Duodenal mucosa (tissue), 2 donors: ENCODE measurements around the gene PTPRM.

ENCODE experiments used
- H3K27ac ChIP-seq: one replicate; pipeline ENCODE4 v1.7.0; 2013; ENCODE audit warnings: low read depth, low read length
- H3K27me3 ChIP-seq, 2 donors: one replicate each; pipeline ENCODE4 v1.7.0; 2013; ENCODE audit warnings: low read length in 2 of 2, control low read depth in 1 of 2; ENCODE audit not compliant: insufficient read depth in 2 of 2, control insufficient read depth in 1 of 2
- H3K36me3 ChIP-seq, 2 donors: one replicate each; pipeline ENCODE4 v1.7.0; 2013; ENCODE audit warnings: low read length in 2 of 2, control low read depth in 1 of 2; ENCODE audit not compliant: insufficient read depth in 2 of 2, control insufficient read depth in 1 of 2
- H3K4me1 ChIP-seq, 2 donors: one replicate each; pipeline ENCODE4 v1.7.0; 2013; ENCODE audit warnings: low read length in 2 of 2, control low read depth in 1 of 2; ENCODE audit not compliant: insufficient read depth in 2 of 2, control insufficient read depth in 1 of 2
- H3K4me3 ChIP-seq, 2 donors: one replicate each; pipeline ENCODE4 v1.7.0; 2013; ENCODE audit warnings: low read length in 2 of 2, low read depth in 1 of 2
- H3K9ac ChIP-seq, 2 donors: one replicate each; pipeline ENCODE4 v1.7.0; 2013; ENCODE audit warnings: low read length in 2 of 2, low read depth in 1 of 2
- H3K9me3 ChIP-seq, 2 donors: one replicate each; pipeline ENCODE4 v1.7.0; 2013; ENCODE audit warnings: low read length in 2 of 2, control low read depth in 1 of 2; ENCODE audit not compliant: control insufficient read depth in 1 of 2

The PTPRM gene

DNA sequence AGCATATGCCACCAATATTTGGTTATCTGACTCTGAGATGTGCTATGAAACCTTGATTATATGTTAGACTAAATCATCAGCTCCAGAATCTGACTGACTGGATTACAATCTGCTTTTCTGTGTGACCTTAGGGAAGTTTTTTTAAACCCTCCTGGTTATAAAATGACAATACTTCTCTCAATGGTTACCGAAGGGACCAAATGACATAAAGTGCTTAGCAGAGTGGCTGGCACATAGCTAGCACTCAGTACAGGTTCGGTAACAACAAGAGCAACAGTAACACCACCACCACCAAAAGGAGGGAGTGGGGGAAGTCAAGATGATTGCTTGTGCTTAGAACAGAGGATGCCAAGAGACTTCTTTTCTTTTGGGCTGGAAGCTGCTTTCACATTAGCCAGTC lies 306.2 kb downstream of the PTPRM start:
- peaks cover 0 to 2% of the 10 kb centered on the region in 2 donors for H3K4me1 ChIP-seq
- H3K9ac ChIP-seq, result no peak overlapping the region
- no peaks in the 10 kb centered on the region for H3K9me3 ChIP-seq
- no peak overlapping the region for H3K4me3 ChIP-seq
- no peak overlapping the region for H3K27ac ChIP-seq
- no peaks in the 10 kb centered on the region for H3K27me3 ChIP-seq
- no peaks in the 10 kb centered on the region for H3K36me3 ChIP-seq

DNA sequence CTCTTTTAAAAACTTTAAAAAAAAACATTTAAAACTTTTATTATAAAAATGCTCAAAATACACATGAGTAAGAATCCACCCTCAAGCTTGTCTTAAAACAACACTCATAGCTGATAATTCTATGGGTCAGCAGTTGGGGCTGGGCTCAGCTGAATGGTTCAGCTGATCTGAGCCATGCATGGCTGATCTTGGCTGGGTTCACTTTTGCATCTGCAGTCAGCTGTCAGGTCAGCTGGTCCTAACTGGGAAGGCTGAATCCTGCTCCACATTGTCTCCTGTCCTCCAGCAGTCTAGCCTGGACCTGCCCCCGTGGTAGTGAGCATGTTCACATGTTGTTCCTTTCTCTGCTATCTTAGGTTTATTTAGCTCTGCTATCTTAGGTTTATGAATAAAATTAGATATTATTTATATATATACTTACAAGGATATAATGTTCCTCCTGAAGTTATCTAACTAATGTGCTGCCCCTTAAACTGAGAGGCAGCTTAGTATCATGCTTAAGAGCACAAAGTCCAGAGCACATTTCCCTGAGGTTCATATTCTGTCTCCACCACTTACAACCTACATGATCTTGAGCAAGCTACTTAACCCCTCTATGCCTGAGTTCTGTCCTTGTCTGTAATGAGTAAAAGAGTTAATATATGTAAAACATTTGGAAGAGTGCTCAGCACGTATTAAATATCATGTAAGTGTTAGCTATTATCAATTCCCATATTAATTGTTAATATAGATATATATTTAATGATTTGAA lies 309.4 kb downstream of the PTPRM start:
- no peaks in the 10 kb centered on the region for H3K36me3 ChIP-seq
- H3K4me1 ChIP-seq, result peaks cover 0 to 19% of the 10 kb centered on the region in 2 donors
- H3K4me3 ChIP-seq, result no peak overlapping the region
- no peak overlapping the region for H3K27ac ChIP-seq
- H3K9ac ChIP-seq, result no peak overlapping the region
- no peaks in the 10 kb centered on the region for H3K27me3 ChIP-seq
- no peaks in the 10 kb centered on the region for H3K9me3 ChIP-seq

DNA sequence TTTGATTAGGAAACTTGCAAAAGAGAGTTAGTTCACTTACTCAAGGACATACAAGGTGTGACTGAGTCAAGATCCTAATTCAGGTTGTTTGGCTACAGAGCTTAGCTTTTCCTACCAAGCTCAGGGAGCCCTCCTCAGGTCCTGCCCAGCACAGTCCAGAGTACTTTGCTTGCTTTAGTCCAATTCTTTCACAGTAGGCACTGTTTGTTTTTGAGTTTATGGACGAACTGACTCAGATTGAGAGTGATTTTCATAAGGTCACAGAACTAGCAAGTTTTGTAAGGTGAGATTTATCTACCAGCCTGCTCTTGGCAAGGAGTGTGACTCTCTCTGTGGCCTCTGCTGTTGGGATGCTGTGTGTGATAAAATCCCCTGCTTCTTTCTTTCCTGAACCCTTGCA lies 310.5 kb downstream of the PTPRM start:
- H3K36me3 ChIP-seq, result no peaks in the 10 kb centered on the region
- H3K4me1 ChIP-seq, result peaks cover 0 to 19% of the 10 kb centered on the region in 2 donors
- H3K4me3 ChIP-seq, result no peak overlapping the region
- no peaks in the 10 kb centered on the region for H3K9me3 ChIP-seq
- H3K27me3 ChIP-seq, result no peaks in the 10 kb centered on the region
- no peak overlapping the region for H3K27ac ChIP-seq
- no peak overlapping the region for H3K9ac ChIP-seq

DNA sequence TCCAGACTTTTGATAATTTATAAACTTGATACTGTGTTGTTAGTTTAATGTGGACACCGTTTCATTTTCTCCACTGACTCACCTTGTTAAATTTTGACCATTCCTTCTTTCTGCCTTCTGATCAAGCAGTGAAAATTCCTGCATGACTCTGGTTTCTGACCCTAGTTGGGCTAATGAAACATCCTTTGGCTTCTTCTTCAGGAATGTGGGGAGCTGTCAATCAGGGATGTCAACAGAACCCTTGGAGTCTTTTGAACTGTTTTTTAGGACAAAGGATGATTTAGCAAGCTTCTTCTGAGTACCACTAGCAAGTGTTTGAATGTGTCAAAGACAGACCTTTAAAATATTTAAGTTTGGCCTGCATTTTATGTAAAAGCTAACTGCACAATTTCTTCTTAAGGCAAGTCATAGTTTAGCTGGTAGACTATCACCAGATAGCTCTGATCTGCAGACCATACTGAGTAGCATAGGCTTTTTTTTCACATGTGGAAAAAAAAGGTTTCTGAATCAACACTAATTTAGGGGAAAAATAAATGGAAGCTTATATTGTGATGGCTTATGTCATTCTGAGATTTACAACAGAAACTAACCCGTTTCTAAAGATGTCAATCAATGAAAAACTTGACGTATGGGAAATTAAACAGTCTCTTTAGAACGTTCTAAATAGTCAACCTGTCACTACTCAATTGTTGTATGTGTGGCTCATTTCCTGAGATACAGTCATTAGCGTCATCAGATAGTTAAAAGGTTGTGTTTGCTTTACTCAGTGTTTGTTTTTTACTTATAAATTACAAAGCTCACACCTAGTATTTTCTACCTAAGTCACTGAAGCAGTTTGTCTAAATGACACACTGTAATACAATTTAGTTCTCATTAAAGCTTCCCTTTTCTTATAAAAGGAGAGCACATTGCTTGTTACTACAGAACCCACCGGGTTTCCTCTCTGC lies 311.4 kb downstream of the PTPRM start:
- Histone ChIP-seq H3K9me3 (no peaks in the 10 kb centered on the region), H3K36me3 (no peaks in the 10 kb centered on the region)

DNA sequence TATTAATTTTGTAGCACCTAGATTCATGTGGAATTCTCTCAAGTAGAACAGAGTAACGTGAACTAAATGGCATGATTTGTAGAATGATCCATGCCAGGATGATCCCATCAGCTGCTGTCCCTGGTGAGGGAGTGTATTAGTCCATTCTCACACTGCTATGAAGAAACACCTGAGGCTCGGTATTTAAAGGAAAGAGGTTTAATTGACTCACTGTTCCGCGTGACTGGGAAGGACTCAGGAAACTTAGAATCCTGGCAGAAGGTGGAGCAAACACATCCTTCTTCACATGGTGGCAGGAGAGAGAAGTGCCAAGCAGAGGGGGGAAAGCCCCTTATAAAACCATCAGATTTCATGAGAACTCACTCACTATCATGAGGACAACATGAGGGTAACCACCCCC lies 312.6 kb downstream of the PTPRM start:
- no peaks in the 10 kb centered on the region for H3K36me3 ChIP-seq
- no peak overlapping the region for H3K9ac ChIP-seq
- H3K9me3 ChIP-seq, result no peaks in the 10 kb centered on the region
- H3K27ac ChIP-seq, result no peak overlapping the region
- H3K4me1 ChIP-seq, result peaks cover 0 to 19% of the 10 kb centered on the region in 2 donors
- H3K4me3 ChIP-seq, result no peak overlapping the region
- no peaks in the 10 kb centered on the region for H3K27me3 ChIP-seq

More for the DNA sequence above, 311.4 kb downstream of the PTPRM start:
- Histone ChIP-seq H3K9ac (no peak overlapping the region), H3K27me3 (no peaks in the 10 kb centered on the region), H3K4me1 (peaks cover 0 to 19% of the 10 kb centered on the region in 2 donors), H3K27ac (no peak overlapping the region), H3K4me3 (no peak overlapping the region)

DNA sequence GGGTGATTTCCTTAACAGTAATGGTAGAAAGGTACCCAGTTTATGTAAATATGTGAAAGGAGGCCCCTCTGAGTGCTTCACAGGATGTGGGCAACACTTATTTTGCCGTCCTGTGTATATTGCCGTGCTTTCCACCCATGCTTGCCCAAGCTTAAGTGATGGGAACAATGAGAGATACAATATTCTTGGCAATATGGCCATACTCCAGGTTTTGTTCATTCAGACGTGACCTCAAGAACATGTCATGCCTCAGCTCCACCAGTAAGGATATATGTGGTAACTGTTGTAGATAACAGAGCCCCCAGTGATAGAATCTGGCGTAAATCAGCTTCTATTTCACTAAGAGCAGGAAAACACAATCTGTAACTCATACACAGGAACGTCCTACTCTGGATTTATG lies 318.7 kb downstream of the PTPRM start:
- no peaks in the 10 kb centered on the region for H3K27me3 ChIP-seq
- H3K4me3 ChIP-seq, result no peak overlapping the region
- no peak overlapping the region for H3K27ac ChIP-seq
- H3K36me3 ChIP-seq, result no peaks in the 10 kb centered on the region
- H3K4me1 ChIP-seq, result peaks cover 0 to under 1% of the 10 kb centered on the region in 2 donors
- H3K9ac ChIP-seq, result no peak overlapping the region
- H3K9me3 ChIP-seq, result no peaks in the 10 kb centered on the region

GRCh38 chr18:7886436-7886835 lies 319.3 kb downstream of the PTPRM start:
- Histone ChIP-seq H3K9ac (no peak overlapping the region), H3K4me3 (no peak overlapping the region), H3K27me3 (no peaks in the 10 kb centered on the region), H3K9me3 (no peaks in the 10 kb centered on the region), H3K4me1 (no peaks in the 10 kb centered on the region), H3K27ac (no peak overlapping the region), H3K36me3 (no peaks in the 10 kb centered on the region)

DNA sequence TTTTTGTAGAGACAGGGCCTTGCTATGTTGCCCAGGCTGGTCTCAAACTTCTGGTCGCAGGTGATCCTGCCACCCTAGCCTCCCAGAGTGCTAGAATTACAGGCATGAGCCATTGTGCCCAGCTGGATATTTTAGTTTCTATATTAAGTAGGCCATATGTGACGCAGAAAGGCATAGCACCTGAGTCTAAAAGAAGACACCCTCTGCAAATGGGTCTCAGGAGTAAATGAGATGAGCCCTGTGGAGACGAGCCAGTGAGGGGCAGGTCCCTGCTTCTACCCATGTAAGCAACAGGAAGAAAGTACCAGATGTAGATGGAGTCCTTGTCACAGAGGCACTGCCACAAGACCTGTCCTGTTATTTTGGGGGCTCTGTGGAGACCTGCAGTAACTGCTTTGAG lies 322.4 kb downstream of the PTPRM start:
- Histone ChIP-seq H3K4me1 (no peaks in the 10 kb centered on the region), H3K4me3 (no peak overlapping the region), H3K27me3 (no peaks in the 10 kb centered on the region), H3K9me3 (no peaks in the 10 kb centered on the region), H3K9ac (no peak overlapping the region), H3K27ac (no peak overlapping the region), H3K36me3 (no peaks in the 10 kb centered on the region)

- no peaks in the 10 kb centered on the region for H3K27me3 ChIP-seq
- H3K36me3 ChIP-seq, result no peaks in the 10 kb centered on the region
- H3K9me3 ChIP-seq, result no peaks in the 10 kb centered on the region
- H3K9ac ChIP-seq, result no peak overlapping the region
- no peaks in the 10 kb centered on the region for H3K4me1 ChIP-seq
- H3K27ac ChIP-seq, result no peak overlapping the region
- H3K4me3 ChIP-seq, result no peak overlapping the region
These were observed 323.0 kb downstream of the PTPRM start for GRCh38 chr18:7890075-7890474.

GRCh38 chr18:7892556-7892955 lies 325.4 kb downstream of the PTPRM start:
- Histone ChIP-seq H3K27ac (no peak overlapping the region), H3K4me3 (no peak overlapping the region), H3K9ac (no peak overlapping the region), H3K4me1 (no peaks in the 10 kb centered on the region), H3K27me3 (no peaks in the 10 kb centered on the region), H3K9me3 (no peaks in the 10 kb centered on the region), H3K36me3 (no peaks in the 10 kb centered on the region)
